K562 (cell line): ENCODE data around the gene FYB1. TPM values are rescaled to one million over a fixed set of nuclear protein-coding genes. Genes with fewer than 3 reads are reported as not detected.

Experiments
- ATAC-seq: fragments of 200-7000 bp; cut with Tn5 transposase; 3 replicates; pipeline ENCODE4 v1.9.1; 2020; ENCODE audit warnings: moderate library complexity
- BruUV-seq: library from RNA; stranded (reverse); fragments of 400-500 nt; replicated peaks from 2 replicates; lab custom pipeline; 2021; lab: Mats Ljungman, UMichigan
- CTCF ChIA-PET: fragments of 300-600 bp; formaldehyde crosslinking; extraction: SDS; loops from one replicate; lab custom pipeline; 2021; ENCODE audit warnings: low intra/inter-chr PET ratio; lab: Yijun Ruan, JAX
- POLR2A ChIA-PET: fragments of 300-600, 350-650 bp; sonication (Branson Sonifier 250); formaldehyde crosslinking; extraction: SDS; loops from one replicate; lab custom pipeline; 2021; ENCODE audit warnings: antibody characterized with exemption, inconsistent platforms; lab: Yijun Ruan, JAX
- DNase-seq, 4 experiments: peaks; one replicate each; pipeline versions ENCODE4 v3.0.0 to v3.0.0-alpha.2; 2011 to 2018; ENCODE audit warnings: low spot score in 3 of 4, mixed read lengths in 3 of 4; ENCODE audit errors: extremely low read depth in 1 of 4
- FAIRE-seq: peaks from 2 replicates; lab custom pipeline; 2011; peaks lifted over from hg19 to GRCh38; lab: Jason Lieb, UNC
- H2AFZ ChIP-seq: 2 replicates; pipeline ENCODE4 v1.6.0; 2011; ENCODE audit warnings: low read depth, low read length, control low read depth, inconsistent platforms
- H3K27ac ChIP-seq: fragments of 200-600 bp; 3 replicates; pipeline ENCODE4 v1.8.0; 2011; ENCODE audit warnings: low read depth, mild to moderate bottlenecking, control low read depth, inconsistent platforms, low read length, moderate library complexity, mixed read lengths; ENCODE audit errors: extremely low read depth
- H3K27me3 ChIP-seq, 2 experiments: fragments of 300-600 bp in 1 of 2; 2 replicates in 1 of 2; 3 replicates in 1 of 2; pipeline versions ENCODE4 v1.6.0 to v1.8.0; 2011; ENCODE audit warnings: inconsistent platforms in 2 of 2, low read length in 2 of 2, mild to moderate bottlenecking in 1 of 2, mixed read lengths in 1 of 2, moderate library complexity in 1 of 2; ENCODE audit not compliant: control insufficient read depth in 2 of 2, insufficient read depth in 2 of 2
- H3K36me3 ChIP-seq: fragments of 300-600 bp; 3 replicates; pipeline ENCODE4 v1.8.0; 2011; ENCODE audit warnings: mild to moderate bottlenecking, low read length, inconsistent platforms; ENCODE audit not compliant: control insufficient read depth, insufficient read depth
- H3K4me1 ChIP-seq, 2 experiments: fragments of 200-600 bp in 1 of 2; replicated peaks in 1 of 2; 2 replicates in 1 of 2; 3 replicates in 1 of 2; pipeline versions ENCODE4 v1.5.1 to v1.8.0; 2011; ENCODE audit warnings: inconsistent platforms in 2 of 2, low read length in 2 of 2, mild to moderate bottlenecking in 1 of 2, mixed read lengths in 1 of 2, moderate library complexity in 1 of 2; ENCODE audit not compliant: control insufficient read depth in 2 of 2, insufficient read depth in 2 of 2
- H3K4me2 ChIP-seq: 2 replicates; pipeline ENCODE4 v1.6.1; 2011; ENCODE audit warnings: low read length, control low read depth, inconsistent platforms, mixed read lengths; ENCODE audit not compliant: insufficient read depth
- H3K4me3 ChIP-seq: fragments of 200-600 bp; sonication (generic), shearing (Covaris generic); 2 replicates; pipeline ENCODE4 v1.5.1; 2016; ENCODE audit warnings: control low read depth, inconsistent platforms
- H3K79me2 ChIP-seq: fragments of 200-600 bp; 3 replicates; pipeline ENCODE4 v1.8.0; 2011; ENCODE audit warnings: low read length, inconsistent platforms; ENCODE audit not compliant: control insufficient read depth, insufficient read depth
- H3K9ac ChIP-seq, 2 experiments: 2 replicates each; pipeline versions ENCODE4 v1.6.0 to v1.6.1; 2011; ENCODE audit warnings: low read depth in 2 of 2, low read length in 2 of 2, control low read depth in 1 of 2, inconsistent platforms in 1 of 2, mild to moderate bottlenecking in 1 of 2, mixed read lengths in 1 of 2; ENCODE audit not compliant: insufficient read depth in 1 of 2
- H3K9me1 ChIP-seq: one replicate; pipeline ENCODE4 v1.6.0; 2011; ENCODE audit warnings: inconsistent platforms, mild to moderate bottlenecking, low read length, moderate library complexity; ENCODE audit not compliant: control insufficient read depth, insufficient read depth
- H3K9me3 ChIP-seq: replicated peaks from 2 replicates; pipeline ENCODE4 v1.5.1; 2011; ENCODE audit warnings: low read depth, low read length, inconsistent platforms; ENCODE audit not compliant: control insufficient read depth, insufficient read depth
- H4K20me1 ChIP-seq: replicated peaks from 2 replicates; pipeline ENCODE4 v1.6.1; 2011; ENCODE audit warnings: low read length, inconsistent platforms, mixed read lengths; ENCODE audit not compliant: control insufficient read depth, insufficient read depth
- ARID1B ChIP-seq: fragments of 450-650 bp; IDR thresholded peaks from 2 replicates; pipeline ENCODE4 v1.6.1; 2016; ENCODE audit warnings: antibody characterized with exemption, mild to moderate bottlenecking, inconsistent platforms
- ASH1L ChIP-seq: fragments of 450-650 bp; IDR thresholded peaks from 2 replicates; pipeline ENCODE4 v1.6.1; 2018; ENCODE audit warnings: borderline replicate concordance, mild to moderate bottlenecking, low read depth; ENCODE audit not compliant: partially characterized antibody
- C11orf30 ChIP-seq: fragments of 450-650 bp; IDR thresholded peaks from 2 replicates; pipeline ENCODE4 v1.6.1; 2016; ENCODE audit warnings: low read depth, mild to moderate bottlenecking
- EP400 ChIP-seq: fragments of 450-650 bp; IDR thresholded peaks from 2 replicates; pipeline ENCODE4 v1.6.1; 2017; ENCODE audit warnings: antibody characterized with exemption, mild to moderate bottlenecking, moderate library complexity
- ETV1 ChIP-seq: fragments of 450-650 bp; conservative IDR thresholded peaks from 2 replicates; pipeline ENCODE4 v1.6.1; 2016; ENCODE audit warnings: missing genetic modification characterization, control low read depth, low read depth, missing compliant biosample characterization
- FOXJ3 ChIP-seq: sonication (generic); formaldehyde crosslinking; IDR thresholded peaks from 2 replicates; pipeline ENCODE4 v1.4.0; 2020; ENCODE audit warnings: mild to moderate bottlenecking, missing genetic modification reagents
- HIVEP1 ChIP-seq: fragments of 250-450 bp; sonication (Bioruptor Pico); IDR thresholded peaks from 2 replicates; pipeline ENCODE4 v1.4.0; 2020; ENCODE audit warnings: mild to moderate bottlenecking
- L3MBTL2 ChIP-seq: fragments of 450-650 bp; IDR thresholded peaks from 2 replicates; pipeline ENCODE4 v1.6.1; 2016; ENCODE audit warnings: mild to moderate bottlenecking, moderate library complexity
- NFIC ChIP-seq: fragments of 450-650 bp; IDR thresholded peaks from 2 replicates; pipeline ENCODE4 v1.6.1; 2017; ENCODE audit warnings: mild to moderate bottlenecking, inconsistent platforms
- RBM22 ChIP-seq: fragments of 200-400 bp; formaldehyde crosslinking; IDR thresholded peaks from 2 replicates; pipeline ENCODE4 v1.6.1; 2018; ENCODE audit warnings: low read length, low read depth; ENCODE audit not compliant: poor library complexity, severe bottlenecking
- SPI1 ChIP-seq: IDR thresholded peaks from 2 replicates; pipeline ENCODE4 v1.6.1; 2011; ENCODE audit warnings: low read depth, low read length, control low read depth, borderline replicate concordance
- TGIF2 ChIP-seq: sonication (generic); formaldehyde crosslinking; IDR thresholded peaks from 2 replicates; pipeline ENCODE4 v1.8.1; 2022; ENCODE audit warnings: mild to moderate bottlenecking, missing genetic modification reagents, moderate library complexity
- ZNF57 ChIP-seq: fragments of 450-650 bp; formaldehyde crosslinking; IDR thresholded peaks from 2 replicates; pipeline ENCODE4 v1.4.0; 2020; ENCODE audit warnings: mild to moderate bottlenecking, moderate library complexity
- WGBS: fragments of 100-300 bp; shearing (Covaris generic); methylation state at CpG from one replicate; pipeline ENCODE4 v1.1.6; 2016; ENCODE audit warnings: low coverage, mixed read lengths; ENCODE audit not compliant: insufficient coverage; ENCODE audit errors: missing lambda C conversion rate; 5-methylcytosine and 5-hydroxymethylcytosine counted together
- in situ Hi-C: fragments of 300-500 bp; cut with MboI; formaldehyde crosslinking; loops from 4 replicates; pipeline ENCODE4 v1.15.0; 2018; ENCODE audit warnings: inconsistent platforms, mixed read lengths
- intact Hi-C: fragments of 100-400 bp; cut with micrococcal nuclease; formaldehyde crosslinking; loops from 2 replicates; pipeline ENCODE4 v1.14.2; 2022
- polyA plus RNA-seq, 8 experiments: library from polyadenylated mRNA; depleted of rRNA in 4 of 8; stranded (reverse) in 5 of 8; unstranded in 3 of 8; fragments of >200 nt; fragmentation: Nextera tagmentation in 2 of 8; fragmentation: Illumina TruSeq in 1 of 8; extraction: Ambion mirVana in 2 of 8; extraction: Trizol in 1 of 8; gene quantifications; 2 replicates each; pipeline versions ENCODE4 v1.2.1 to v1.2.3, GENCODE V29; 2011 to 2014; ENCODE audit warnings: inconsistent platforms in 1 of 8, missing spikeins in 1 of 8
- total RNA-seq, 7 experiments: library from RNA; depleted of rRNA in 6 of 7; stranded (reverse); fragments of >200 nt in 6 of 7; fragmentation: Illumina TruSeq in 2 of 7; extraction: Trizol in 2 of 7; gene quantifications; 2 replicates each; pipeline versions ENCODE4 v1.2.1 to v1.2.3, GENCODE V29; 2011 to 2021; ENCODE audit warnings: low replicate concordance in 1 of 7
- TF ChIP-seq, protein P1 (sequence below): fragments of 450-650 bp; IDR thresholded peaks from 2 replicates; pipeline ENCODE4 v1.6.1; 2014; ENCODE audit warnings: low read depth, mild to moderate bottlenecking, moderate library complexity, borderline replicate concordance
- TF ChIP-seq, protein P2 (sequence below), 2 experiments: fragments of 450-650 bp in 1 of 2; sonication (generic) in 1 of 2; formaldehyde crosslinking; conservative IDR thresholded peaks; 2 replicates each; pipeline versions ENCODE4 v1.4.0 to v1.8.1; 2020 to 2022; ENCODE audit warnings: mild to moderate bottlenecking in 1 of 2, missing genetic modification reagents in 1 of 2
- TF ChIP-seq, protein P3 (sequence below): IDR thresholded peaks from 3 replicates; pipeline ENCODE4 v1.6.1; 2011; ENCODE audit warnings: borderline replicate concordance, mild to moderate bottlenecking; ENCODE audit not compliant: insufficient read length, insufficient read depth

FYB1 gene
- total and polyA plus RNA-seq, 9 of the 15 experiments (the other 6 are each of a cell fraction or from before 2014, with no cell fraction given), result 4.7 to 31.5 (median 9.7) TPM

DNA sequence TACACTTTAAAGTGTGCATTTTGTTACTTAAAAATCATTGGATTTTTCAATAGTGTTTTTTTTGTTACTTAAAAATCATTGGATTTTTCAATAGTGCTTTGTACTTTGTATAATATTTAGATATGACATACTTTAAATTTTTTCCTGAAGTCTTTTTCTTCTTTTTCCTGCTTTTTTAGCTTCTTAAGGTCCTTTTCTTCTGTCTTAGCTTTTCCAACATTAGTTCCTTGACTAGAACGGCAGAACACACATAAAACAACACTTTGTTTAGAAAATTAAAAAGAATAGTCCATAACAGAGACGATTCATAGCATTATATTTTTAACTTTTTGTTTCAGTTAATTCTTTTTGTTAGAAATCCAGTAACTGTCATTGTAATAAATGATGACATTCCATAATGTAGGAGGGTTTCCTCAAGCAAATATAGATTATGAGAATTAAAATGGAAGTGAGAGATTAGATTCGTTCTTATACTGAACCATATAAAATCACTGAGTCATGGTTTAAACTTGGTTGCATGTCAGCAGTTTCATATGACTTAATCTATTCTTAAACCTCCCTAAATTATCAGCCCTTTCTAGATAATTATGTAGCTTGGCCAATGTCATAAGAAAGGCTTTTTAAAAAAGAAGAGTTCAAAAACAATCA, 99.8 kb downstream of the FYB1 start:
- Histone ChIP-seq H3K4me1 (peaks cover 10 to 54% of the 10 kb centered on the region in 2 experiments), H3K4me3 (no peak overlapping the region), H3K9me3 (no peaks in the 10 kb centered on the region), H3K9me1 (no peaks in the 10 kb centered on the region), H3K9ac (peak overlapping the region in 1 of 2 experiments; percentile 24; a peak in 2 of 4 replicates), H3K4me2 (no peak overlapping the region), H3K79me2 (no peaks in the 10 kb centered on the region), H2AFZ (peak overlapping the region; percentile 57), H4K20me1 (no peaks in the 10 kb centered on the region), H3K36me3 (no peaks in the 10 kb centered on the region), H3K27ac (peak overlapping the region; percentile 55; the same call in 2 of the 3 replicates), H3K27me3 (no peaks in the 10 kb centered on the region)
- ChIA-PET CTCF (interaction anchor here (0.6 kb wide), 1 partner anchor 10 kb away, joined by 3 read pairs; no protein-coding TSS in a partner anchor), POLR2A (interaction anchor here (1.1 to 1.2 kb wide), 2 partner anchors 32 to 38 kb away, joined by 3 to 5 read pairs; no protein-coding TSS in a partner anchor)
- FAIRE-seq (peak; percentile 44), ATAC-seq (no peak), DNase-seq (peak in 1 of 4 experiments; percentile 48)
- BruUV-seq, result no TSS peak
- intact Hi-C loops, result loop anchor here (5.0 kb wide), 1 partner anchor 42 kb away; no protein-coding TSS in a partner anchor
- in situ Hi-C loops, result no loop called here
- WGBS, result 3% methylated on average over 3 of the region's 3 CpGs
- TF ChIP-seq ASH1L (no peak), ZNF57 (CRISPR knock-in tag) (no peak), RBM22 (no peak), FOXJ3 (CRISPR knock-in tag) (no peak), C11orf30 (peak; percentile 96), NFIC (0 out of 2 replicates have a peak, but pooled peaks have one; percentile 5), L3MBTL2 (no peak), SPI1 (no peak), HIVEP1 (no peak), EP400 (peak; percentile 12; the same call in 1 of the 2 replicates), ARID1B (no peak), ETV1 (tag) (no peak), TGIF2 (no peak)
- TF ChIP-seq, protein P1, sequence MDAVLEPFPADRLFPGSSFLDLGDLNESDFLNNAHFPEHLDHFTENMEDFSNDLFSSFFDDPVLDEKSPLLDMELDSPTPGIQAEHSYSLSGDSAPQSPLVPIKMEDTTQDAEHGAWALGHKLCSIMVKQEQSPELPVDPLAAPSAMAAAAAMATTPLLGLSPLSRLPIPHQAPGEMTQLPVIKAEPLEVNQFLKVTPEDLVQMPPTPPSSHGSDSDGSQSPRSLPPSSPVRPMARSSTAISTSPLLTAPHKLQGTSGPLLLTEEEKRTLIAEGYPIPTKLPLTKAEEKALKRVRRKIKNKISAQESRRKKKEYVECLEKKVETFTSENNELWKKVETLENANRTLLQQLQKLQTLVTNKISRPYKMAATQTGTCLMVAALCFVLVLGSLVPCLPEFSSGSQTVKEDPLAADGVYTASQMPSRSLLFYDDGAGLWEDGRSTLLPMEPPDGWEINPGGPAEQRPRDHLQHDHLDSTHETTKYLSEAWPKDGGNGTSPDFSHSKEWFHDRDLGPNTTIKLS, result no peak
- TF ChIP-seq, protein P2, sequence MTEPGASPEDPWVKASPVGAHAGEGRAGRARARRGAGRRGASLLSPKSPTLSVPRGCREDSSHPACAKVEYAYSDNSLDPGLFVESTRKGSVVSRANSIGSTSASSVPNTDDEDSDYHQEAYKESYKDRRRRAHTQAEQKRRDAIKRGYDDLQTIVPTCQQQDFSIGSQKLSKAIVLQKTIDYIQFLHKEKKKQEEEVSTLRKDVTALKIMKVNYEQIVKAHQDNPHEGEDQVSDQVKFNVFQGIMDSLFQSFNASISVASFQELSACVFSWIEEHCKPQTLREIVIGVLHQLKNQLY (CRISPR knock-in tag; conservative IDR thresholded peaks at IDR 0.05), result no peak
- TF ChIP-seq, protein P3, sequence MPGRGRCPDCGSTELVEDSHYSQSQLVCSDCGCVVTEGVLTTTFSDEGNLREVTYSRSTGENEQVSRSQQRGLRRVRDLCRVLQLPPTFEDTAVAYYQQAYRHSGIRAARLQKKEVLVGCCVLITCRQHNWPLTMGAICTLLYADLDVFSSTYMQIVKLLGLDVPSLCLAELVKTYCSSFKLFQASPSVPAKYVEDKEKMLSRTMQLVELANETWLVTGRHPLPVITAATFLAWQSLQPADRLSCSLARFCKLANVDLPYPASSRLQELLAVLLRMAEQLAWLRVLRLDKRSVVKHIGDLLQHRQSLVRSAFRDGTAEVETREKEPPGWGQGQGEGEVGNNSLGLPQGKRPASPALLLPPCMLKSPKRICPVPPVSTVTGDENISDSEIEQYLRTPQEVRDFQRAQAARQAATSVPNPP, result no peak
